Measurements from ENCODE around the gene RABGGTA. TPM values are rescaled to one million over a fixed set of nuclear protein-coding genes. Genes with fewer than 3 reads are reported as not detected.

Gene RABGGTA
- total RNA-seq, 1 experiment from 2014 or later: 25.6 TPM

GRCh38 chr14:24291446-24292117, 20.2 kb upstream of the RABGGTA start:
- Histone ChIP-seq H4K5ac (ENCODE audit: insufficient read length, low read depth, low read length) (no peak overlapping the region), H4K20me1 (ENCODE audit: control insufficient read depth, insufficient read depth, insufficient read length) (no peaks in the 10 kb centered on the region), H3K79me2 (ENCODE audit: insufficient read depth, low read length) (no peaks in the 10 kb centered on the region), H3K27ac (ENCODE audit: insufficient read length, low read depth, low read length) (no peak overlapping the region), H3K9me3 (ENCODE audit: control insufficient read depth, low read depth, low read length) (no peaks in the 10 kb centered on the region), H3K14ac (ENCODE audit: insufficient read depth, low read length) (no peak overlapping the region), H3K56ac (ENCODE audit: insufficient read length, low read depth, low read length) (no peak overlapping the region), H4K8ac (replicated peaks; ENCODE audit: insufficient read length, low read depth, low read length) (no peak overlapping the region), H3K23me2 (ENCODE audit: insufficient read length, low read depth, low read length, poor library complexity, severe bottlenecking) (no peaks in the 10 kb centered on the region), H2AK5ac (ENCODE audit: insufficient read length, low read length) (no peak overlapping the region), H2BK5ac (ENCODE audit: insufficient read length, low read length) (no peak overlapping the region), H3K23ac (ENCODE audit: insufficient read length, low read depth, low read length) (no peak overlapping the region), H2BK12ac (ENCODE audit: insufficient read length, low read depth, low read length) (no peak overlapping the region), H3K9ac (ENCODE audit: extremely low read depth, insufficient read length, low read length) (no peak overlapping the region), H3K18ac (ENCODE audit: insufficient read length, low read depth, low read length) (no peak overlapping the region), H3K4me1 (ENCODE audit: insufficient read depth, low read length) (no peaks in the 10 kb centered on the region), H2BK20ac (ENCODE audit: low read depth, low read length, poor library complexity, severe bottlenecking) (no peak overlapping the region), H2BK15ac (ENCODE audit: low read depth, low read length) (no peak overlapping the region), H3K27me3 (ENCODE audit: insufficient read depth, low read length) (no peaks in the 10 kb centered on the region), H3K4me2 (ENCODE audit: insufficient read depth, insufficient read length, low read length) (no peak overlapping the region), H3T11ph (ENCODE audit: low read length) (no peak overlapping the region), H2AFZ (ENCODE audit: low read length) (no peak overlapping the region), H3K4ac (ENCODE audit: low read depth, low read length) (no peak overlapping the region), H3K79me1 (ENCODE audit: insufficient read depth, low read depth, low read length, poor library complexity, severe bottlenecking) (no peaks in the 10 kb centered on the region), H4K91ac (ENCODE audit: insufficient read length, low read depth, low read length) (no peak overlapping the region), H2BK120ac (ENCODE audit: low read depth, low read length, poor library complexity, severe bottlenecking) (no peak overlapping the region)
- Mint-ChIP-seq H3K9me3 (no peaks in the 10 kb centered on the region), H3K4me3 (no peak overlapping the region), H3K36me3 (ENCODE audit: insufficient read depth in 1 of 3, low read depth in 3 of 3) (peaks cover 7 to 46% (median 17%) of the 10 kb centered on the region in 3 experiments; a peak in 6 of 7 replicates), H3K27me3 (ENCODE audit: low read depth) (no peaks in the 10 kb centered on the region), H3K27ac (no peak overlapping the region; a peak in 1 of 7 replicates), H3K4me1 (peaks cover 0 to 2% of the 10 kb centered on the region in 2 experiments; a peak in 2 of 4 replicates)
- DNase-seq: no peak
- TF ChIP-seq CTCF (conservative IDR thresholded peaks at IDR 0.05): no peak
- WGBS (ENCODE audit: extremely low coverage, insufficient read length, low lambda C conversion rate): no CpG with 5 or more reads among the region's 3 CpGs

Measured in H9 (cell line).